Stimulated activated CD4-positive, alpha-beta T cell treated with anti-CD3 and anti-CD28 coated beads, Interleukin-1b, Interleukin-23, amount 100 ng/mL, for 4 hours (primary cell): Measurements from ENCODE around the gene VIL1.

Source experiments
- DNase-seq, 2 donors: peaks; one replicate each; pipeline ENCODE4 v3.0.0-alpha.2; 2020; ENCODE audit warnings: low read depth in 2 of 2

VIL1 gene

DNA sequence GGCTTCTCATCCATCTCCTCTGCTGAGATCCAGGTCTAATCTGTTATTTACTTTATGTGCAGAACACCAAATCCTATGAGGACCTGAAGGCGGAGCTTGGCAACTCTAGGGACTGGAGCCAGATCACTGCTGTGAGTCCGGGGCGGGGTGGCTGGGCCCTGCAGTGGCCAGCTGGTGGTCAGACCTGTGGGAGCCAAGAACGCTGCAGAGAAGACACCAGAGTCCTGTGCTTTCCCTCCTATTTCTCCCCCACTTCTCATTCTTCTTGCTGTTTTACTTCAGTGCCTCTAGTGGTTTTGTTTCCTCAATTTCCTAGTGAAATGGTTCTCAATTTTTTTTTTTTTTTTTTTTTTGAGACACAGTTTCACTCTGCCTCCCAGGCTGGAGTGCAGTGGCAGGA is 19.7 kb downstream of the VIL1 start:
- DNase-seq = no peak

DNA sequence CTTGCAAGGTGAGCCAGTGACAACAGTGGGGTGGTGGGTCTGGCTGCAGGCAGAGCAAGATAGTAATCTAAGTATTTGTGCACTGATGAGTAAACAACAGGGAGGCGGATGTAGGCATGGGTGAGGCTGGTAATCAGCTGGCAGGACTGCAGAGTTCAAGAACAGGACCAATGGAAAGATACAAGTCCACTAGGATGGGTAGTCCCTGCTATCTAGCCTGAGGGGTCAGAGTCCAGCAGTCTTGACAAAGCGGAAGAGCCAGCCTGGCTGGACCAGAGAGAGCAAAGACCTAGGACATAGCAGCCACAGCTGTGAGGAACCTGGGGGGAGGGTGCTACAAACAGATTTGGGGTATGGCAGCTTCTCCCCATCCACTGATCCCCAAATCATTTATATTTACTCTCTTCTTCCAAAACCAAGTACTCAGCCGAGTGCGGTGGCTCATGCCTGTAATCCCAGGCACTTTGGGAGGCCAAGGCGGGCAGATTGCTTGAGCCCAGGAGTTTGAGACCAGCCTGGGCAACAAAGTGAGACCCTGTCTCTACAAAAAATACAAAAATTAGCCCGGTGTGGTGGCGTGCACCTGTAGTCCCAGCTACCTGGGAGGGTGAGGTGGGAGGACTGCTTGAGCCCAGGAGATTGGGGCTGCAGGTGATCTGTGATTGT is 25.9 kb downstream of the VIL1 start:
- DNase-seq = no peak

- DNase-seq = no peak
Measured at GRCh38 chr2:218445602-218446001, 26.7 kb downstream of the VIL1 start.

GRCh38 chr2:218446547-218446946 is 27.6 kb downstream of the VIL1 start:
- DNase-seq = no peak

DNA sequence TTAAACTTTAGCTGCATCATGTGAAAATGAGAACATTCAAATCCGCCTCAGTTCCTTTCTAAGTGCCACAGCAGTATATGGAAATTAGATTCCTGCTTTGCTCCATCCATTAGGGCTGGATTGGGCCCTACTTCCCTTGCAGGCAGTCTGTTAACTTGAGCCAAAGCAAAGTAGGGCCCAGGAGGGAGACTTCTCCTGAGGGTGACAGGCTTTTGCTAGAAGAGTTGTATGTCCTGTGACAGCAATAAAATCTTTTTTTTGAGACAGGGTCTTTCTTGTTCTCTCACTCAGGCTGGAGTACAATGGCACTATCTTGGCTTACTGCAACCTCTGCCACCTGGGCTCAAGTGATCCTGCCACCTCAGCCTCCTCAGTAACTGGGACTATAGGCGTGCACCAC is 28.1 kb downstream of the VIL1 start:
- DNase-seq = no peak

DNA sequence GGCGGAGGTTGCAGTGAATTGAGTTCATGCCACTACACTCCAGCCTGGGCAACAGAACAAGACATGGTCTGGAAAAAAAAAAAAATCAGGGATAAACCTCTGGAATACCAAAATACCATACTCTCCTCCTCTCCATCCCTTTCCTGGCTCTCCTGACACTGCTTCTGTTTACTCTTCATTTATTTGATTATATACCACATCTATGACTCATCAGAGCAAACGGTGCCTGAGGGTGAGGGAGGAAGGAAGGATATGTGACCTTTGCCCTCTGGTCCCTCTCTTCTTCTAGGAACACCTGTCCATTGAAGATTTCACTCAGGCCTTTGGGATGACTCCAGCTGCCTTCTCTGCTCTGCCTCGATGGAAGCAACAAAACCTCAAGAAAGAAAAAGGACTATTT is 30.0 kb downstream of the VIL1 start:
- DNase-seq = no peak

- no peak for DNase-seq
Measured at GRCh38 chr2:218452079-218452478, 33.2 kb downstream of the VIL1 start.

DNA sequence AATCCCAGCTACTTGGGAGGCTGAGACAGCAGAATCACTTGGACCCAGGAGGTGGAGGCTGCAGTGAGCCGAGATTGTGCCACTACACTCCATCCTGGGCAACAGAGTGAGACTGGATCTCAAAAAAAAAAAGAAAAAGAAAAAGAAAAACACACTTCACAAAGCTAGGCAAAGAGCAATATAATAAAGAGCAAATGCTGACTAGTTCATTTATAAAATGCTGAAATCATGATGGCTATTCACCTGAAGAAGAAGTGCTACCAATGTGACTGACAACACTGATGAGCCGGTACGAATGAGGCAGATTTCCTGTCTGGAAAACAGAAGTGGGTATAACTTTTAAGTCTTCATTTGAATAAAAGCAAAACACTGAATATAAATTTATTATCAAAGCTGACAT is 37.9 kb downstream of the VIL1 start:
- DNase-seq = no peak

GRCh38 chr2:218458598-218458997 is 39.7 kb downstream of the VIL1 start:
- no peak for DNase-seq

GRCh38 chr2:218465987-218466633 is 47.2 kb downstream of the VIL1 start:
- no peak for DNase-seq

- no peak for DNase-seq
Measured at GRCh38 chr2:218470448-218470847, 51.5 kb downstream of the VIL1 start.

GRCh38 chr2:218471036-218471435 is 52.1 kb downstream of the VIL1 start:
- DNase-seq = no peak

GRCh38 chr2:218471982-218472381 is 53.1 kb downstream of the VIL1 start:
- no peak for DNase-seq

DNA sequence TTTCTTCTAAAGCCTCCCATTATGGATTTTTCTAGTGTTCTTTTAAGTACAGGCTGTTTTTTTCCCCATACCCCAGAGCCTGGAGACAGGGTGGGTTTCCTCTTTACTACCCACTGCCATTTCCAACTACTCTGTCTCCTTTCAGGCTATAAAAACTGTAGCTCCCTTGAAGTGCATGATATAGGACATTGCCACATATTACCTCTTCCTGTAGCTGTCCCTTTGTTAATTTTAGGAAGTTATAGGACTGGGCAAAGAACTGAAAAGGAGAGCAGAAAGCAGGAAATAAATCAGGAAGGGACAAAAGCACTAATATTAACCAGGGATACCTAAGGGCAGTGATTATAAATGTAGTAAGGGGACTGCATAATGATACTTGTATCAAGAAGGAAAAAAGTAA is 54.1 kb downstream of the VIL1 start:
- DNase-seq = no peak

DNA sequence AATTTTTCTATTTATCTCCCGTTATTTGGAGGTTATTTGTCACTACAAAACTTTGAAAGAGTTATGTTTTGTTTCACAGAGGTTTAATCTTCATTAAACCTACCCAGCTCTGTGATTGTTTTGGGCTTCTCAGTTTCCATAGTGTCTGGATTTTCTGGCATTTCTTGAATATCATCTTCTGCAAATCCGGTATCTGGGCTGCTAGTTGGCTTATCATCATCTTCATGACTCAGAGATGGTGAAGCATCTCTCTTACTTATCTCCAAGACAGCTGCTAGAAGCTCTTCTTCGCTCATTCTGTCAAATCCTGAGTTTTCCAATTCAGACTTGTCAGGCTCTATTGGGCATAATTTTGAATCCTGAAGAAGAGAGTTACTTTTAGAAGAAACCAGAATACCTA is 55.6 kb downstream of the VIL1 start:
- no peak for DNase-seq

DNA sequence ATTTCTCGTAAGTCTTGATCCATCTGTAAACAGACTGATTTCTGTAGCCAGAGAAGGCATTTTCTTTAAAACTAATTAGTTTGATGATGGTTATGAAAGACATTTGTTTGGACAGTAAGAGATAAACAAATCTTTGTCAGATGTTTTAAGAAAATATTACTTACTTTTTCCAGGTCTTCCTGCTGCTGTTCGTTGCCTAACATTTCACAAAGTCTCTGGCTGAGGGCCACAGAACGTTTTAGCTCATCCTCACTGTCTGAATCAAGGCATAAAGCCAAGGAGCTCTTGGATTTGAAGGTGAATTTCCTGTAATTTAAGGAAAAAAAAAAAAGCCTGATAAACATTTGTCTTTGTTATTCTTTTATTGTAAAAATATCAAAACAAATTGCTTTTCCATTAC is 57.8 kb downstream of the VIL1 start:
- DNase-seq = no peak

DNA sequence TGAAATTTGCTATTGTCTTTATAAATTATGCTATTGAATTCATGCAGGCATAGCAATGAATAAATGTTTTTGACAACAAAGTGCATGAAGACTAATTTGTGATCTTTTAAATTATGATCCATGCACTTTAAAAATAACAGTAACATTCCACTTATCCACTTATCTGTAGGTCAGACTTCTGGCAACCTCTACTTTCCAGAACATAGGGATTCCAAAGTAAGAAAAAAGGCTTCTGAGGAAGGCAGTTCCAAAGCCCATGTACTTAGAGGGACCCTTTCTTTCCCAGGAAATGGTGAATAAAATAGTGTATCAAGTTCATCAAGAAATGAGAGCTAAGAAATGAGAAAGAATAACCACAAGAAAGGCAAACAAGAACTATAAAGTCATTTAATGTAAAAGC is 58.3 kb downstream of the VIL1 start:
- no peak for DNase-seq

- no peak for DNase-seq
Measured at GRCh38 chr2:218478544-218478943, 59.6 kb downstream of the VIL1 start.

DNA sequence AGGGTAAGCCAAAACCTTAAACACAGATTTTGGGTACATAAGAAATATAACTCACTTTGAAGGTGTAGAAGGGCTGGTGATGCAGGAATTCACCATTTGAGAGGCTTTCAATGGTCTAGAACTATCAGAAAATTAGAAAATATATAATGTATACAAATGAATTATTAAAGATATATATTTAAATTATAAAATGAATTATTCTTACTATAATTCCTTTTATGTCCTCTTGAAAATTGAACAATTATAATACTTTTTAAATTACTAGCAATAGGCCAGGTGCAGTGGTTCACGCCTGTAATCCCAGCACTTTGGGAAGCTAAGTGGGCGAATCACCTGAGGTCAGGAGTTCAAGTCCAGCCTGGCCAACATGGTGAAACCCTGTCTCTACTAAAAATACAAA is 60.7 kb downstream of the VIL1 start:
- DNase-seq = no peak

GRCh38 chr2:218482651-218483050 is 63.7 kb downstream of the VIL1 start:
- no peak for DNase-seq

DNA sequence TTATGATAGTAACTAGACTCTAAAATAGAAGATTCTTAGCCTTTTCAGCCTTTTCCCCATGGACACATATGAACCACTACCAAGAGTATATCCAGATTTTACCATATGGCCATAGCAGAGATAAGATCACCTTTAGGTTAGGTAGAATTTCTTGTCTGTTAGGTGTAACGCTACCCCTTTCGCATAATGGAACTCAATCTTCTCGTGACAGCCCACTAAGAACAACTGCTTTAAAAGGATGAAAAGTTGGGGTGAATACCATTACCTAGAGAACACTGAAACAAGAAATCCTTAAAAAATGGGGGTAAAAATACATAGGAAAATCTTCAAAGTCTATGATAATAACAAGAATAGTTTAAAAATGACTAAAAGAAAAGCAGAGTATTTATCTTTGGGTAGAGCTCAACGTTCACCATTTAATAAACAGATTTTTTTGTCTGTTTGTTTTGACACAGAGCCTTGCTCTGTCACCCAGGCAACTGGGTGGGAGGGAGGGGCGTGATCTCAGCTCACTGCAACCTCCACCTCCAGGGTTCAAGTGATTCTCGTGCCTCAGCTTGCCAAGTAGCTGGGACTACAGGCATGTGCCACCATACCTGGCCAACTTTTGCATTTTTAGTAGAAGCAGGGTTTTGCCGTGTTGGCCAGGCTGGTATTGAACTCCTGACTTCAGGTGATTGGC is 67.2 kb downstream of the VIL1 start:
- DNase-seq = no peak

DNA sequence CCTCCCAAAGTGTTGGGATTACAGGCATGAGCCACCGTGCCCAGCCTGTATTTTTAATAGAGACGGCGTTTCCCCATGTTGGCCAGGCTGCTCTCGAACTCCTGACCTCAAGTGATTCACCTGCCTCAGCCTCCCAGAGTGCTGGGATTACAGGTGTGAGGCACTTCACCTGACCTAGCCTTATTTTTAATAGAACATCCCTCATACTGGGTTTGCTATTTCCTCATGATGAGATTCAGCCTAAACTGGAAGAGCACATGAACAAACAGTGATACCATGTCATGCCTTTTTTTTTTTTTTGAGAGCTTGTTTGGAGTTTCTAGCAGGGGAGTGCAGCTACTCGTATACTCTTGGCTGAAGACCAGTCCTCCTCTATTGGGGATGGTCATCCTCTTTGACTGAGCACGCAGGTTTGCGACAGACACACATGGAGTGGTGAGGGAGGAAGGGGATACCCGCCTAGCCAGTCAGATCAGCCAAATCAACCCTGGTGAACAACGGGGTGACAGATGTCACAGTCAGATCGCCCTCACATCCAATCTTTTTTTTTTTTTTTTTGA is 81.7 kb downstream of the VIL1 start:
- no peak for DNase-seq

- DNase-seq = no peak
Measured at GRCh38 chr2:218501665-218502064, 82.7 kb downstream of the VIL1 start.
